ENCODE results near the gene ANGPTL2. TPM values are rescaled to one million over a fixed set of nuclear protein-coding genes. Genes with fewer than 3 reads are reported as not detected.

ANGPTL2 gene
- total RNA-seq, 1 donor from 2014 or later: 65.8 TPM

GRCh38 chr9:127053057-127053821 is 69.2 kb downstream of the ANGPTL2 start:
- peak overlapping the region; percentile 70 for H3K27ac ChIP-seq
- peak; percentile 37 to 82 for DNase-seq (ENCODE audit: extremely low spot score in 2 of 2)
- H3K9me3 ChIP-seq: no peaks in the 10 kb centered on the region
- H3K36me3 ChIP-seq: no peaks in the 10 kb centered on the region
- no peaks in the 10 kb centered on the region for H3K27me3 ChIP-seq
- TF ChIP-seq POLR2AphosphoS5 (IDR thresholded peaks at IDR 0.05; ENCODE audit: insufficient read depth in 1 of 2, low read depth in 1 of 2) (peak in 1 of 2 donors; percentile 25), CTCF (IDR thresholded peaks at IDR 0.05) (no peak), POLR2A (IDR thresholded peaks at IDR 0.05) (no peak)
- peaks cover 33% of the 10 kb centered on the region for H3K4me1 ChIP-seq
- no peak overlapping the region for H3K4me3 ChIP-seq
- intact Hi-C loops (cut with DNase I): no loop called here

- TF ChIP-seq POLR2AphosphoS5 (IDR thresholded peaks at IDR 0.05; ENCODE audit: insufficient read depth in 1 of 2, low read depth in 1 of 2): no peak
- no peak for TF ChIP-seq CTCF (IDR thresholded peaks at IDR 0.05)
- no peak for TF ChIP-seq POLR2A (IDR thresholded peaks at IDR 0.05)
- H3K27ac ChIP-seq: peak overlapping the region; percentile 70
- H3K4me1 ChIP-seq: peaks cover 30% of the 10 kb centered on the region
- no peaks in the 10 kb centered on the region for H3K36me3 ChIP-seq
- peak; percentile 34 to 85 for DNase-seq (ENCODE audit: extremely low spot score in 2 of 2)
- no peaks in the 10 kb centered on the region for H3K9me3 ChIP-seq
- intact Hi-C loops (cut with DNase I): no loop called here
- no peaks in the 10 kb centered on the region for H3K27me3 ChIP-seq
- no peak overlapping the region for H3K4me3 ChIP-seq
These were observed 70.4 kb downstream of the ANGPTL2 start for GRCh38 chr9:127051881-127052595.

GRCh38 chr9:127050591-127051001 is 71.8 kb downstream of the ANGPTL2 start:
- H3K36me3 ChIP-seq: no peaks in the 10 kb centered on the region
- TF ChIP-seq POLR2A (IDR thresholded peaks at IDR 0.05) (no peak), POLR2AphosphoS5 (IDR thresholded peaks at IDR 0.05; ENCODE audit: insufficient read depth in 1 of 2, low read depth in 1 of 2) (no peak), CTCF (IDR thresholded peaks at IDR 0.05) (no peak)
- no peaks in the 10 kb centered on the region for H3K9me3 ChIP-seq
- H3K4me3 ChIP-seq: no peak overlapping the region
- intact Hi-C loops (cut with DNase I): no loop called here
- peaks cover 30% of the 10 kb centered on the region for H3K4me1 ChIP-seq
- H3K27ac ChIP-seq: no peak overlapping the region
- DNase-seq (ENCODE audit: extremely low spot score in 2 of 2): peak in 1 of 2 donors; percentile 70
- H3K27me3 ChIP-seq: no peaks in the 10 kb centered on the region

GRCh38 chr9:127050152-127050551 is 72.3 kb downstream of the ANGPTL2 start:
- intact Hi-C loops (cut with DNase I): no loop called here
- TF ChIP-seq POLR2A (IDR thresholded peaks at IDR 0.05) (no peak), CTCF (IDR thresholded peaks at IDR 0.05) (no peak), POLR2AphosphoS5 (IDR thresholded peaks at IDR 0.05; ENCODE audit: insufficient read depth in 1 of 2, low read depth in 1 of 2) (no peak)
- Histone ChIP-seq H3K36me3 (no peaks in the 10 kb centered on the region), H3K4me3 (no peak overlapping the region), H3K27me3 (no peaks in the 10 kb centered on the region), H3K27ac (no peak overlapping the region), H3K4me1 (peaks cover 30% of the 10 kb centered on the region), H3K9me3 (no peaks in the 10 kb centered on the region)
- DNase-seq (ENCODE audit: extremely low spot score in 2 of 2): peak; percentile 67 to 84

- H3K27ac ChIP-seq: no peak overlapping the region
- intact Hi-C loops (cut with DNase I): no loop called here
- H3K36me3 ChIP-seq: no peaks in the 10 kb centered on the region
- H3K9me3 ChIP-seq: no peaks in the 10 kb centered on the region
- no peak overlapping the region for H3K4me3 ChIP-seq
- peak; percentile 67 to 78 for DNase-seq (ENCODE audit: extremely low spot score in 2 of 2)
- H3K4me1 ChIP-seq: peaks cover 28% of the 10 kb centered on the region
- TF ChIP-seq CTCF (IDR thresholded peaks at IDR 0.05) (no peak), POLR2AphosphoS5 (IDR thresholded peaks at IDR 0.05; ENCODE audit: insufficient read depth in 1 of 2, low read depth in 1 of 2) (no peak), POLR2A (IDR thresholded peaks at IDR 0.05) (no peak)
- H3K27me3 ChIP-seq: no peaks in the 10 kb centered on the region
These were observed 72.9 kb downstream of the ANGPTL2 start for GRCh38 chr9:127049581-127049980.

Measured in vagina (tissue), 2 donors.